ENCODE results near the gene TEX54.
A peak's percentile ranks its signal among the peaks of the same experiment; 100 is the strongest.

The TEX54 gene

GRCh38 chr11:62787005-62787759 is 45.5 kb downstream of the TEX54 start, which contains the start of gene TMEM179B:
Gene TMEM179B, plus strand, starts transcription at chr11:62787402. Its CDS starts 30 bp downstream, at chr11:62787432.
- peak; percentile 94 for DNase-seq (ENCODE audit: low read depth)

GRCh38 chr11:62786318-62787004 is 46.2 kb downstream of the TEX54 start:
- peak; percentile 69 for DNase-seq (ENCODE audit: low read depth)

GRCh38 chr11:62782753-62783152 is 49.9 kb downstream of the TEX54 start:
- DNase-seq (ENCODE audit: low read depth) = no peak

Data from GM04504 (cell line).